ENCODE data around the gene AFDN.

Gene AFDN

GRCh38 chr6:167881327-167881726 lies 54.6 kb downstream of the AFDN start:
- H2AFZ ChIP-seq (ENCODE audit: low read depth): no peak overlapping the region
- no peaks in the 10 kb centered on the region for H3K27me3 ChIP-seq (ENCODE audit: insufficient read depth, low read depth)
- no peak overlapping the region for H3K27ac ChIP-seq
- H4K20me1 ChIP-seq (ENCODE audit: insufficient read depth): no peaks in the 10 kb centered on the region
- no peak overlapping the region for H3K4me2 ChIP-seq
- H3K4me1 ChIP-seq (ENCODE audit: low read depth, poor library complexity, severe bottlenecking): no peaks in the 10 kb centered on the region
- no peak overlapping the region for H3K4me3 ChIP-seq (IDR thresholded peaks at IDR 0.05; ENCODE audit: insufficient read depth, low read depth, low read length)
- no peak overlapping the region for H3K9ac ChIP-seq
- no peak for TF ChIP-seq CTCF (conservative IDR thresholded peaks at IDR 0.05; ENCODE audit: low read depth, low read length)
- no peaks in the 10 kb centered on the region for H3K36me3 ChIP-seq (ENCODE audit: insufficient read depth)
- H3K79me2 ChIP-seq (ENCODE audit: insufficient read depth, low read depth): no peaks in the 10 kb centered on the region

GRCh38 chr6:167882244-167882643 lies 55.5 kb downstream of the AFDN start:
- Histone ChIP-seq H3K36me3 (ENCODE audit: insufficient read depth) (no peaks in the 10 kb centered on the region), H3K27ac (no peak overlapping the region), H3K4me1 (ENCODE audit: low read depth, poor library complexity, severe bottlenecking) (no peaks in the 10 kb centered on the region), H4K20me1 (ENCODE audit: insufficient read depth) (no peaks in the 10 kb centered on the region), H3K27me3 (ENCODE audit: insufficient read depth, low read depth) (no peaks in the 10 kb centered on the region), H3K79me2 (ENCODE audit: insufficient read depth, low read depth) (no peaks in the 10 kb centered on the region), H3K4me3 (IDR thresholded peaks at IDR 0.05; ENCODE audit: insufficient read depth, low read depth, low read length) (no peak overlapping the region), H2AFZ (ENCODE audit: low read depth) (no peak overlapping the region), H3K4me2 (no peak overlapping the region), H3K9ac (no peak overlapping the region)
- TF ChIP-seq CTCF (conservative IDR thresholded peaks at IDR 0.05; ENCODE audit: low read depth, low read length): no peak

- H3K4me2 ChIP-seq: no peak overlapping the region
- no peak overlapping the region for H2AFZ ChIP-seq (ENCODE audit: low read depth)
- no peak overlapping the region for H3K9ac ChIP-seq
- H3K27me3 ChIP-seq (ENCODE audit: insufficient read depth, low read depth): no peaks in the 10 kb centered on the region
- H4K20me1 ChIP-seq (ENCODE audit: insufficient read depth): no peaks in the 10 kb centered on the region
- no peak overlapping the region for H3K27ac ChIP-seq
- H3K36me3 ChIP-seq (ENCODE audit: insufficient read depth): 0 out of 2 replicates have a peak, but pooled peaks cover 9% of the 10 kb centered on the region
- H3K79me2 ChIP-seq (ENCODE audit: insufficient read depth, low read depth): no peaks in the 10 kb centered on the region
- no peak overlapping the region for H3K4me3 ChIP-seq (IDR thresholded peaks at IDR 0.05; ENCODE audit: insufficient read depth, low read depth, low read length)
- no peak for TF ChIP-seq CTCF (conservative IDR thresholded peaks at IDR 0.05; ENCODE audit: low read depth, low read length)
- peaks cover 2% of the 10 kb centered on the region for H3K4me1 ChIP-seq (ENCODE audit: low read depth, poor library complexity, severe bottlenecking)
Observed at GRCh38 chr6:167888098-167888497, 61.4 kb downstream of the AFDN start.

GRCh38 chr6:167892835-167893815 lies 66.4 kb downstream of the AFDN start:
- H3K4me1 ChIP-seq (ENCODE audit: low read depth, poor library complexity, severe bottlenecking): peaks cover 9% of the 10 kb centered on the region
- no peaks in the 10 kb centered on the region for H4K20me1 ChIP-seq (ENCODE audit: insufficient read depth)
- no peak overlapping the region for H3K4me2 ChIP-seq
- 0 out of 2 replicates have a peak, but pooled peaks cover 9% of the 10 kb centered on the region for H3K36me3 ChIP-seq (ENCODE audit: insufficient read depth)
- H3K4me3 ChIP-seq (IDR thresholded peaks at IDR 0.05; ENCODE audit: insufficient read depth, low read depth, low read length): no peak overlapping the region
- no peak for TF ChIP-seq CTCF (conservative IDR thresholded peaks at IDR 0.05; ENCODE audit: low read depth, low read length)
- H3K27me3 ChIP-seq (ENCODE audit: insufficient read depth, low read depth): no peaks in the 10 kb centered on the region
- no peak overlapping the region for H2AFZ ChIP-seq (ENCODE audit: low read depth)
- no peak overlapping the region for H3K9ac ChIP-seq
- H3K79me2 ChIP-seq (ENCODE audit: insufficient read depth, low read depth): no peaks in the 10 kb centered on the region
- no peak overlapping the region for H3K27ac ChIP-seq

Data from KMS-11 (cell line).